GM20000 (cell line): Measurements from ENCODE around the gene ZFP69.

Source experiments
- DNase-seq: peaks from one replicate; pipeline ENCODE4 v3.0.0; 2012; ENCODE audit warnings: low spot score
- TF ChIP-seq, protein P1 (sequence below): IDR thresholded peaks from 2 replicates; pipeline ENCODE4 v1.5.1; 2012; ENCODE audit warnings: mild to moderate bottlenecking, control low read depth; ENCODE audit errors: extremely low read depth, missing control alignments

ZFP69 gene

DNA sequence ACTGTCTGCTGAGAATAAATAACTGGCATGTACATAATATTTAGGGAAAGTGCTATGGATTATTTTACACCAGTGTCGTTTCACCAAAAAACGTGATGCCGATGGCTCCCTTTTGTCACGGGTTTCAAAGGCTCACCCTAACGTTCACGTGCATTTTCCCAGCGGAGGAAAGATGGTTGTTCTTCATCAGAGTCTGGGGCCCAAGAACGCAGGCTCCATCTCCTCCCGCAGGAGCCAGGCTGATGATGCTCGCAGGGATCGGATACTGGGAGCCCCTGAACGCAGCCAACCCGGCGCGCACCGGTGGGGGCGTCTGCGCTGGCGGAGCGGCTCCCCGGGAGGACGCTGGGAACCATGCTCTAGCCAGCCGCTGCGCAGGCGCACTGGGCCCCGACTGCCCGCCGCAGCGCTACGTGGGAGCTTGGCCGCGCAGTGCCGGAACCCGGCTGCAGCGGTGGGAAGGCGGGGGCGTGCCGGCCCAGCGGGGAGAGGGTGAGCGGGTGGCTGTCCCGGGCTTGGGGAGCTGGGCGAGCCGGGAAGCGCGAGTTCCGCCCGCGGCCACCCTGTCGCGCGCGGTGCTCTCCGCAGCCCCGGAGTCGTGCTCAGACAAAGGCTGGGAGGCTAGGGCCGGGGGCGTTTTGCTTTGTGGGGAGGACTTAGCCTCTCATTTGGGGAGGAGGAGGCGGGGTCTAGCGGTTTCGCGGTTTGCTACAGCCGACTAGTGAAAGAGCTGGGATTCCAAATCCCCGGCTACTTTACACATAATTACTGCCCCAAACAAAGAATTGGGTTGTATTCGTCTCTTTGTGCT is 27.2 kb upstream of the ZFP69 start, which contains the start of gene ZFP69B:
ZFP69B (plus strand) TSS at position 793 of the 811 bp plus-strand sequence. CDS start 486 bp downstream, outside the sequence.
- TF ChIP-seq, protein P1, sequence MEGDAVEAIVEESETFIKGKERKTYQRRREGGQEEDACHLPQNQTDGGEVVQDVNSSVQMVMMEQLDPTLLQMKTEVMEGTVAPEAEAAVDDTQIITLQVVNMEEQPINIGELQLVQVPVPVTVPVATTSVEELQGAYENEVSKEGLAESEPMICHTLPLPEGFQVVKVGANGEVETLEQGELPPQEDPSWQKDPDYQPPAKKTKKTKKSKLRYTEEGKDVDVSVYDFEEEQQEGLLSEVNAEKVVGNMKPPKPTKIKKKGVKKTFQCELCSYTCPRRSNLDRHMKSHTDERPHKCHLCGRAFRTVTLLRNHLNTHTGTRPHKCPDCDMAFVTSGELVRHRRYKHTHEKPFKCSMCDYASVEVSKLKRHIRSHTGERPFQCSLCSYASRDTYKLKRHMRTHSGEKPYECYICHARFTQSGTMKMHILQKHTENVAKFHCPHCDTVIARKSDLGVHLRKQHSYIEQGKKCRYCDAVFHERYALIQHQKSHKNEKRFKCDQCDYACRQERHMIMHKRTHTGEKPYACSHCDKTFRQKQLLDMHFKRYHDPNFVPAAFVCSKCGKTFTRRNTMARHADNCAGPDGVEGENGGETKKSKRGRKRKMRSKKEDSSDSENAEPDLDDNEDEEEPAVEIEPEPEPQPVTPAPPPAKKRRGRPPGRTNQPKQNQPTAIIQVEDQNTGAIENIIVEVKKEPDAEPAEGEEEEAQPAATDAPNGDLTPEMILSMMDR: peak; percentile 27
- peak; percentile 96 for DNase-seq

DNA sequence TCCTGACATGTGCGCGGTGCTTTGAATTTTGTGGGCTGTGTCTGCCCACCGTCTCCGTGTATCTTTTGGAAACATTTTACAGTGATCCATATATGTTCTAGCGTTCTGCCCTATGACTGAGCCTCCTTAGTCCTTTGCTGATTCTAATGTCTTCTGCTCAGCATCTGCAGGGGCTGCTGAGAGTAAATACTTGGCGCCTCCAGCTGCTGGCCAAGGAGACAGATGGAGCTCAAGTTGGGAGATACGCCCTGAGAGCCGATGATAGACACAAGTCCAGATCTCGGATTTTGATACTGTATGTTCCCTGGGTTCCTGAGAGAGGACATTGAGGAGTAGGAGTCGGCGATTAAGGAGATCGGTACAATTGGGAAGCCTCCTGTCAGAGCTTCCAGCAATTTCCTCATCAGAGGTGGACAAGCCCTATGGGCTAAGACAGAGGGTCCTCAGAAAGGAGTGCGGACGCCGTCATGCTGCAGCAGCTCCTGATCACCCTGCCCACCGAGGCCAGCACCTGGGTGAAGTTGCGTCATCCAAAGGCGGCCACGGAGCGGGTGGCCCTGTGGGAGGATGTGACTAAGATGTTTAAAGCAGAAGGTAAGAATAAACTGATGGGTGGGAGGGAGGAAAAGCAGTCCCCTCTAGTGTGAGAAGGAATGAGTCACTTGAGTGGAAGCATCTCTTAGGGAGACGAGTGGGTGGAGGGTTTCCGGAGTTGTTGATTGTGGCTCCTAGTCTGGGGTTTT is 26.4 kb upstream of the ZFP69 start:
- TF ChIP-seq, protein P1: no peak
- DNase-seq: peak; percentile 76

DNA sequence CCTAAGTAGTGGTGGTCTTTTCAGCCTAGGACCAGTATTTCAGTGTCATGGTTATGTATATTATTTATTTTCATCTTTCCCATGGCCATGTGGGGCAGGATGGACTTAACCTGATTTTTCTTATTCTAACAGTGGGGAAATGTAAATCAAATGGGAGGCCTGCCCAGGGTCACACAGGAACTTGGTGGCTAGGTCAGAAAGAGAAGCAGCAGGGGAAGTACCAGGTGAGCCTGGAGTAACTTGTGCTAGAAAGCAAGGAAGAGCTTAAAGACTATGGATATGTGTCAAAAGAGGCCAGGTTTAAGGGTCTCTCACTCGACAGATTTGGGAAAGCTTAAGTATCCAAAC is 25.9 kb upstream of the ZFP69 start:
- TF ChIP-seq, protein P1: no peak
- DNase-seq: no peak

DNA sequence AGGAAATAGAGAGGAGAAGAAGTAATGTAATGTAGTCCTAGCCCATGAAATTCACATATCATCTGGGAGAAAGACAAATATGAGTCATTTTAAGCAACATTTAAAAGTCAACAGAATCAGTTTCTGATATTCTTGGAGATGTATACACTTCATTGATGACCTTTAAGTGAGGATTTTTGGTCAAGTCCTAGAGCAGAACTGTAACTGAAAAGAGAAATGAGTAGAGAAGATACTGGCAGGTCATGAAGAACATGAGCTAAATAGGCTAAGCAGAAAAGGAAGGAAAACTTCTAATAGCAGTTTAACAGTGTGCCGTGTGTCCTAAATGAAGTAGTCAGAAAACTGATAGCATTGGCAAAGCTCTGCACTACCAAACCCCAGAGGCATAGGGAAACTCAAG is 22.2 kb upstream of the ZFP69 start:
- TF ChIP-seq, protein P1: no peak
- no peak for DNase-seq

DNA sequence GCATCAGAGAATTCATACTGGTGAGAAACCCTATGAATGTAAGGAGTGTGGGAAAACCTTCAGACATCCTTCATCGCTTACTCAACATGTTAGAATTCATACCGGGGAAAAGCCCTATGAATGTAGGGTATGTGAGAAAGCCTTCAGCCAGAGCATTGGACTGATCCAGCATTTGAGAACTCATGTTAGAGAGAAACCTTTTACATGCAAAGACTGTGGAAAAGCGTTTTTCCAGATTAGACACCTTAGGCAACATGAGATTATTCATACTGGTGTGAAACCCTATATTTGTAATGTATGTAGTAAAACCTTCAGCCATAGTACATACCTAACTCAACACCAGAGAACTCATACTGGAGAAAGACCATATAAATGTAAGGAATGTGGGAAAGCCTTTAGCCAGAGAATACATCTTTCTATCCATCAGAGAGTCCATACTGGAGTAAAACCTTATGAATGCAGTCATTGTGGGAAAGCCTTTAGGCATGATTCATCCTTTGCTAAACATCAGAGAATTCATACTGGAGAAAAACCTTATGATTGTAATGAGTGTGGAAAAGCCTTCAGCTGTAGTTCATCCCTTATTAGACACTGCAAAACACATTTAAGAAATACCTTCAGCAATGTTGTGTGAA is 14.0 kb upstream of the ZFP69 start:
- DNase-seq: no peak
- TF ChIP-seq, protein P1: no peak

DNA sequence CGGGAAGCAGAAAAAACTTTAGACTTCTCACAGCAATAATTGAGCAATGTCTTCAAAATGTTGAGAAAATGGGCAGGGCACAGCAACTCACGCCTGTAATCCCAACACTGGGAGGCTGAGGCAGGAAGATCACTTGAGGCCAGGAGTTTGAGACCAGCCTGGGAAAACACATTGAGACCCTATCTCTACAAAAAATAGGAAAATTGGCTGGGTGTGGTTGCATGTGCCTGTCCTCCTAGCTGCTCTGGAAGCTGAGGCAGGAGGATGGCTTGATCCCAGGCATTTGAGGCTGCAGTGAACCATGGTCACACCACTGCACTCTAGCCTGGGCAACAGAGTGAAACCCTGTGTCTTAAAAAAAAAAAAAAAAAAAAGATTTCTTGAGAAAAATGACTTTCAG is 7.8 kb upstream of the ZFP69 start:
- TF ChIP-seq, protein P1: no peak
- DNase-seq: no peak

DNA sequence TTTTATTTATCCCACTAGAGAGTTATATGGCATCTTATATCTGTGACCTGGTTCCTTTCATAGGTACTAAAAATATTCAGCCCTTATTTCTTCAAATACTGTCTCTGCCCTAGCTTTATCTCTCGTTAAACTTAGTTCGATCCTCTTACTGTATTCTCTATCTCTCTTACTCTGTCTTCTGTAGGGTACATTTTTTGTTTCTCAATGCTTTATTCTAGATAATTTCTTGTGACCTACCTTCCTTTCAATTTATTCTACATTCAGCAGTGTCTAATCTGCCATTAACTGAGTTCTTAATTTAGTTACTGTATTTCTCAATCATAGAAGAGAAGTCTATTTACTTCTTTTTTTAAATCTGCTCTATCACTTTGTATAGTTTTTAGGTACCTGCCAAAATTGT is 1.8 kb upstream of the ZFP69 start:
- no peak for DNase-seq
- TF ChIP-seq, protein P1: no peak
